HEK293T (cell line): ENCODE measurements around the gene KCNC3.

ENCODE experiments used
- BHLHE40 ChIP-seq: fragments of 450-650 bp; IDR thresholded peaks from 2 replicates; pipeline ENCODE4 v1.6.1; 2016; ENCODE audit warnings: mild to moderate bottlenecking, moderate library complexity, borderline replicate concordance
- FOXM1 ChIP-seq: fragments of 450-650 bp; IDR thresholded peaks from 2 replicates; pipeline ENCODE4 v1.6.1; 2017; ENCODE audit warnings: mild to moderate bottlenecking, borderline replicate concordance
- HDGF ChIP-seq: fragments of 450-650 bp; IDR thresholded peaks from 2 replicates; pipeline ENCODE4 v1.6.1; 2017; ENCODE audit warnings: antibody characterized with exemption, borderline replicate concordance
- L3MBTL2 ChIP-seq: fragments of 450-650 bp; conservative IDR thresholded peaks from 2 replicates; pipeline ENCODE4 v1.6.1; 2016; ENCODE audit warnings: mild to moderate bottlenecking
- NFRKB ChIP-seq: fragments of 450-650 bp; IDR thresholded peaks from 2 replicates; pipeline ENCODE4 v1.6.1; 2016; ENCODE audit warnings: mild to moderate bottlenecking, moderate library complexity
- SP1 ChIP-seq: fragments of 450-650 bp; IDR thresholded peaks from 2 replicates; pipeline ENCODE4 v1.6.1; 2017
- SUZ12 ChIP-seq: fragments of 450-650 bp; IDR thresholded peaks from 2 replicates; pipeline ENCODE4 v1.6.1; 2016; ENCODE audit warnings: mild to moderate bottlenecking
- TARDBP ChIP-seq: fragments of 450-650 bp; IDR thresholded peaks from 2 replicates; pipeline ENCODE4 v1.6.1; 2016
- TF ChIP-seq, protein P1 (sequence below): fragments of 450-650 bp; IDR thresholded peaks from 2 replicates; pipeline ENCODE4 v1.6.1; 2016

DNA sequence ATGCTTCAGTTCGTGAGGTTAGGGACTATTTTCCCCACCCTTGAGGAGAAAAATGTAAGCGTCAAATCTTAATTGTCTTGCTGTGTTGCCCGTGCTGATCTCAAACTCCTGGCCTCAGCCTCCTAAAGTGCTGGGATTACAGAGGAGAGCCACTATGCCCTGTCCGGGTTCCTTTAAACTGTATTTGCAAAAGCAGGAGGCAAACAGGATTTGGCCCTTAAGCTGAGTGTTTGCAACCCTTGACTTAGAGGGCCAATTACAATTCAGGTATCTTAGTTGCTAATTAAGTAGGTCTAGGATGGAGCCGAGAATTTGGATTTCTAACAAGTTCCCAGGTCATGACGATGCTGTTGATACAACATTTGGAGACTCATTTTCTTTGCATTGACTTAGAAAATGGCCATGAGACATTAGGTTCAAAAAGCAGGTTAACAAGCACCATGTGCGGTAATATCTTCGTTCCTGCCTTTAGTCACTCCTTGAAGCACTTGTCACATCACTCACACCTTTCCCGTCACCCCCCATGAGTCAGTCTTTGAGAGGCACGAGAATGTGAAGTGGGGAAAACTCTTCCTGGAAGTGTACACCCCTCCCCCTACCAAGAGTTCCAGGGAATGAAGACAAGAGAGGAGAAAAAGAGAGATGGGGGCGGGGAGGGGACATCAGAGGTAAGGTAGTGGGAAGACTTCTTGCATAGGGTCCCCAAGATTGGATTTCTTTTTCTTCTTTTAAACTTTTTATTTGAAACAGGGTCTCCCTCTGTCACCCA, 33.7 kb upstream of the KCNC3 start:
- TF ChIP-seq SUZ12 (no peak), SP1 (no peak), TARDBP (no peak), BHLHE40 (no peak), HDGF (no peak), FOXM1 (no peak), NFRKB (no peak), L3MBTL2 (no peak)
- TF ChIP-seq, protein P1, sequence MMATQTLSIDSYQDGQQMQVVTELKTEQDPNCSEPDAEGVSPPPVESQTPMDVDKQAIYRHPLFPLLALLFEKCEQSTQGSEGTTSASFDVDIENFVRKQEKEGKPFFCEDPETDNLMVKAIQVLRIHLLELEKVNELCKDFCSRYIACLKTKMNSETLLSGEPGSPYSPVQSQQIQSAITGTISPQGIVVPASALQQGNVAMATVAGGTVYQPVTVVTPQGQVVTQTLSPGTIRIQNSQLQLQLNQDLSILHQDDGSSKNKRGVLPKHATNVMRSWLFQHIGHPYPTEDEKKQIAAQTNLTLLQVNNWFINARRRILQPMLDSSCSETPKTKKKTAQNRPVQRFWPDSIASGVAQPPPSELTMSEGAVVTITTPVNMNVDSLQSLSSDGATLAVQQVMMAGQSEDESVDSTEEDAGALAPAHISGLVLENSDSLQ, result no peak
